Measurements from ENCODE around the gene GPC5. TPM values are rescaled to one million over a fixed set of nuclear protein-coding genes. Genes with fewer than 3 reads are reported as not detected.

GPC5 gene
- total RNA-seq, 4 donors from 2014 or later = not detected

GRCh38 chr13:92320323-92320722, 921.9 kb downstream of the GPC5 start:
- DNase-seq (no peak), ATAC-seq (no peak)
- in situ Hi-C loops (cut with MboI; ENCODE audit: low sequenced_read_pairs in 4 of 4) (no loop called here), intact Hi-C loops (cut with DNase I; ENCODE audit: low total_unique reads) (no loop called here)
- Histone ChIP-seq H3K9me3 (no peaks in the 10 kb centered on the region), H3K4me3 (no peak overlapping the region), H3K36me3 (no peaks in the 10 kb centered on the region), H3K4me1 (no peaks in the 10 kb centered on the region), H3K27me3 (no peaks in the 10 kb centered on the region), H3K27ac (no peak overlapping the region)
- TF ChIP-seq CTCF (IDR thresholded peaks at IDR 0.05 in 4 of 5, conservative IDR thresholded peaks at IDR 0.05 in 1 of 5) (no peak), POLR2A (IDR thresholded peaks at IDR 0.05) (no peak)

GRCh38 chr13:92321174-92321573, 922.8 kb downstream of the GPC5 start:
- TF ChIP-seq POLR2A (IDR thresholded peaks at IDR 0.05) (no peak), CTCF (IDR thresholded peaks at IDR 0.05 in 4 of 5, conservative IDR thresholded peaks at IDR 0.05 in 1 of 5) (no peak)
- Histone ChIP-seq H3K4me1 (no peaks in the 10 kb centered on the region), H3K9me3 (no peaks in the 10 kb centered on the region), H3K36me3 (no peaks in the 10 kb centered on the region), H3K27me3 (no peaks in the 10 kb centered on the region), H3K27ac (no peak overlapping the region), H3K4me3 (no peak overlapping the region)
- no peak for DNase-seq
- no peak for ATAC-seq
- in situ Hi-C loops (cut with MboI; ENCODE audit: low sequenced_read_pairs in 4 of 4) (no loop called here), intact Hi-C loops (cut with DNase I; ENCODE audit: low total_unique reads) (no loop called here)

GRCh38 chr13:92345627-92346026, 947.2 kb downstream of the GPC5 start:
- in situ Hi-C loops (cut with MboI; ENCODE audit: low sequenced_read_pairs in 4 of 4) (no loop called here), intact Hi-C loops (cut with DNase I; ENCODE audit: low total_unique reads) (no loop called here)
- no peak for ATAC-seq
- no peak overlapping the region for H3K4me3 ChIP-seq
- H3K27me3 ChIP-seq = no peaks in the 10 kb centered on the region
- no peak for TF ChIP-seq CTCF (IDR thresholded peaks at IDR 0.05 in 4 of 5, conservative IDR thresholded peaks at IDR 0.05 in 1 of 5)
- no peak for TF ChIP-seq POLR2A (IDR thresholded peaks at IDR 0.05)
- H3K4me1 ChIP-seq = no peaks in the 10 kb centered on the region
- no peak overlapping the region for H3K27ac ChIP-seq
- no peak for DNase-seq
- no peaks in the 10 kb centered on the region for H3K9me3 ChIP-seq
- H3K36me3 ChIP-seq = no peaks in the 10 kb centered on the region

- ATAC-seq = no peak
- no peak for DNase-seq
- in situ Hi-C loops (cut with MboI; ENCODE audit: low sequenced_read_pairs in 4 of 4) = no loop called here
Measured at GRCh38 chr13:92346046-92346445, 947.6 kb downstream of the GPC5 start.

More at GRCh38 chr13:92346046-92346445, 947.6 kb downstream of the GPC5 start:
- no peaks in the 10 kb centered on the region for H3K36me3 ChIP-seq
- H3K4me1 ChIP-seq = no peaks in the 10 kb centered on the region
- H3K9me3 ChIP-seq = no peaks in the 10 kb centered on the region
- TF ChIP-seq CTCF (IDR thresholded peaks at IDR 0.05 in 4 of 5, conservative IDR thresholded peaks at IDR 0.05 in 1 of 5) (no peak), POLR2A (IDR thresholded peaks at IDR 0.05) (no peak)
- intact Hi-C loops (cut with DNase I; ENCODE audit: low total_unique reads) = no loop called here
- no peak overlapping the region for H3K4me3 ChIP-seq
- H3K27me3 ChIP-seq = no peaks in the 10 kb centered on the region
- no peak overlapping the region for H3K27ac ChIP-seq

All from gastrocnemius medialis (tissue), 4 donors.